K562 (cell line): ENCODE measurements around the gene LMAN1L. TPM values are rescaled to one million over a fixed set of nuclear protein-coding genes. Genes with fewer than 3 reads are reported as not detected.

ENCODE experiments used
- DACH1 ChIP-seq: fragments of 450-650 bp; IDR thresholded peaks from 2 replicates; pipeline ENCODE4 v1.6.1; 2018; ENCODE audit not compliant: partially characterized antibody
- FUS ChIP-seq: fragments of 200-400 bp; formaldehyde crosslinking; optimal IDR thresholded peaks from 2 replicates; pipeline ENCODE3; 2017; ENCODE audit warnings: low read depth, low read length
- MTA1 ChIP-seq: fragments of 450-650 bp; IDR thresholded peaks from 2 replicates; pipeline ENCODE4 v1.6.1; 2017; ENCODE audit warnings: borderline replicate concordance
- POLR2G ChIP-seq: fragments of 200-400 bp; formaldehyde crosslinking; IDR thresholded peaks from 2 replicates; pipeline ENCODE4 v1.6.1; 2017; ENCODE audit warnings: low read depth, mild to moderate bottlenecking, antibody characterized with exemption, low read length, moderate library complexity
- PURB ChIP-seq: sonication (generic); formaldehyde crosslinking; IDR thresholded peaks from 2 replicates; pipeline ENCODE4 v1.9.0; 2021; ENCODE audit warnings: low read depth, mild to moderate bottlenecking, missing genetic modification reagents
- RAD21 ChIP-seq, 2 experiments: fragments of 250-450 bp in 1 of 2; fragments of 450-650 bp in 1 of 2; sonication (Bioruptor Pico) in 1 of 2; formaldehyde crosslinking in 1 of 2; IDR thresholded peaks in 1 of 2; conservative IDR thresholded peaks in 1 of 2; 2 replicates each; pipeline versions ENCODE4 v1.4.0 to v1.8.0; 2020 to 2022; ENCODE audit warnings: mild to moderate bottlenecking in 2 of 2, moderate library complexity in 1 of 2
- THAP7 ChIP-seq: fragments of 250-450 bp; sonication (Bioruptor Pico); IDR thresholded peaks from 2 replicates; pipeline ENCODE4 v1.5.0; 2021
- XRCC3 ChIP-seq: fragments of 450-650 bp; IDR thresholded peaks from 2 replicates; pipeline ENCODE4 v1.6.1; 2017; ENCODE audit warnings: mild to moderate bottlenecking, moderate library complexity
- ZNF407 ChIP-seq: fragments of 450-650 bp; IDR thresholded peaks from 2 replicates; pipeline ENCODE4 v1.6.1; 2016; ENCODE audit warnings: low read depth
- ZSCAN32 ChIP-seq: fragments of 450-650 bp; formaldehyde crosslinking; IDR thresholded peaks from 2 replicates; pipeline ENCODE4 v1.4.0; 2020; ENCODE audit warnings: mild to moderate bottlenecking, moderate library complexity
- polyA plus RNA-seq, 8 experiments: library from polyadenylated mRNA; depleted of rRNA in 4 of 8; stranded (reverse) in 5 of 8; unstranded in 3 of 8; fragments of >200 nt; fragmentation: Nextera tagmentation in 2 of 8; fragmentation: Illumina TruSeq in 1 of 8; extraction: Ambion mirVana in 2 of 8; extraction: Trizol in 1 of 8; gene quantifications; 2 replicates each; pipeline versions ENCODE4 v1.2.1 to v1.2.3, GENCODE V29; 2011 to 2014; ENCODE audit warnings: inconsistent platforms in 1 of 8, missing spikeins in 1 of 8
- total RNA-seq, 7 experiments: library from RNA; depleted of rRNA in 6 of 7; stranded (reverse); fragments of >200 nt in 6 of 7; fragmentation: Illumina TruSeq in 2 of 7; extraction: Trizol in 2 of 7; gene quantifications; 2 replicates each; pipeline versions ENCODE4 v1.2.1 to v1.2.3, GENCODE V29; 2011 to 2021; ENCODE audit warnings: low replicate concordance in 1 of 7
- TF ChIP-seq, protein P1 (sequence below): fragments of 250-450 bp; sonication (Bioruptor Pico); IDR thresholded peaks from 2 replicates; pipeline ENCODE4 v1.8.0; 2021; ENCODE audit warnings: mild to moderate bottlenecking, moderate library complexity
- TF ChIP-seq, protein P2 (sequence below): fragments of 250-450 bp; sonication (Bioruptor Pico); IDR thresholded peaks from 2 replicates; pipeline ENCODE4 v1.5.0; 2020; ENCODE audit warnings: mild to moderate bottlenecking, borderline replicate concordance
- TF ChIP-seq, protein P3 (sequence below), 2 experiments: fragments of 450-650 bp in 1 of 2; sonication (generic) in 1 of 2; formaldehyde crosslinking; conservative IDR thresholded peaks; 2 replicates each; pipeline versions ENCODE4 v1.4.0 to v1.8.1; 2020 to 2022; ENCODE audit warnings: mild to moderate bottlenecking in 1 of 2, missing genetic modification reagents in 1 of 2

The LMAN1L gene
- total and polyA plus RNA-seq, 9 of the 15 experiments (the other 6 are each of a cell fraction or from before 2014, with no cell fraction given), result not detected

- TF ChIP-seq, protein P1, sequence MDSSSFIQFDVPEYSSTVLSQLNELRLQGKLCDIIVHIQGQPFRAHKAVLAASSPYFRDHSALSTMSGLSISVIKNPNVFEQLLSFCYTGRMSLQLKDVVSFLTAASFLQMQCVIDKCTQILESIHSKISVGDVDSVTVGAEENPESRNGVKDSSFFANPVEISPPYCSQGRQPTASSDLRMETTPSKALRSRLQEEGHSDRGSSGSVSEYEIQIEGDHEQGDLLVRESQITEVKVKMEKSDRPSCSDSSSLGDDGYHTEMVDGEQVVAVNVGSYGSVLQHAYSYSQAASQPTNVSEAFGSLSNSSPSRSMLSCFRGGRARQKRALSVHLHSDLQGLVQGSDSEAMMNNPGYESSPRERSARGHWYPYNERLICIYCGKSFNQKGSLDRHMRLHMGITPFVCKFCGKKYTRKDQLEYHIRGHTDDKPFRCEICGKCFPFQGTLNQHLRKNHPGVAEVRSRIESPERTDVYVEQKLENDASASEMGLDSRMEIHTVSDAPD (CRISPR knock-in tag), result no peak
- TF ChIP-seq POLR2G, result peak; percentile 94
- TF ChIP-seq, protein P2, sequence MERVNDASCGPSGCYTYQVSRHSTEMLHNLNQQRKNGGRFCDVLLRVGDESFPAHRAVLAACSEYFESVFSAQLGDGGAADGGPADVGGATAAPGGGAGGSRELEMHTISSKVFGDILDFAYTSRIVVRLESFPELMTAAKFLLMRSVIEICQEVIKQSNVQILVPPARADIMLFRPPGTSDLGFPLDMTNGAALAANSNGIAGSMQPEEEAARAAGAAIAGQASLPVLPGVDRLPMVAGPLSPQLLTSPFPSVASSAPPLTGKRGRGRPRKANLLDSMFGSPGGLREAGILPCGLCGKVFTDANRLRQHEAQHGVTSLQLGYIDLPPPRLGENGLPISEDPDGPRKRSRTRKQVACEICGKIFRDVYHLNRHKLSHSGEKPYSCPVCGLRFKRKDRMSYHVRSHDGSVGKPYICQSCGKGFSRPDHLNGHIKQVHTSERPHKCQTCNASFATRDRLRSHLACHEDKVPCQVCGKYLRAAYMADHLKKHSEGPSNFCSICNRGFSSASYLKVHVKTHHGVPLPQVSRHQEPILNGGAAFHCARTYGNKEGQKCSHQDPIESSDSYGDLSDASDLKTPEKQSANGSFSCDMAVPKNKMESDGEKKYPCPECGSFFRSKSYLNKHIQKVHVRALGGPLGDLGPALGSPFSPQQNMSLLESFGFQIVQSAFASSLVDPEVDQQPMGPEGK (CRISPR knock-in tag), result no peak
- no peak for TF ChIP-seq ZNF407
- TF ChIP-seq, protein P3, sequence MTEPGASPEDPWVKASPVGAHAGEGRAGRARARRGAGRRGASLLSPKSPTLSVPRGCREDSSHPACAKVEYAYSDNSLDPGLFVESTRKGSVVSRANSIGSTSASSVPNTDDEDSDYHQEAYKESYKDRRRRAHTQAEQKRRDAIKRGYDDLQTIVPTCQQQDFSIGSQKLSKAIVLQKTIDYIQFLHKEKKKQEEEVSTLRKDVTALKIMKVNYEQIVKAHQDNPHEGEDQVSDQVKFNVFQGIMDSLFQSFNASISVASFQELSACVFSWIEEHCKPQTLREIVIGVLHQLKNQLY (CRISPR knock-in tag; conservative IDR thresholded peaks at IDR 0.05), result no peak
- TF ChIP-seq FUS, result peak; percentile 93
- TF ChIP-seq MTA1, result no peak
- no peak; the same call in 1 of the 2 replicates for TF ChIP-seq ZSCAN32 (CRISPR knock-in tag)
- no peak for TF ChIP-seq PURB (CRISPR knock-in tag)
- no peak for TF ChIP-seq XRCC3
- TF ChIP-seq DACH1, result no peak
- peak; percentile 33 to 39 for TF ChIP-seq RAD21 (CRISPR knock-in tag; conservative IDR thresholded peaks at IDR 0.05 in 1 of 2, IDR thresholded peaks at IDR 0.05 in 1 of 2)
- no peak for TF ChIP-seq THAP7 (CRISPR knock-in tag)
These were observed 30.2 kb downstream of the LMAN1L start, which contains the start of gene ULK3 (continued) for GRCh38 chr15:74842581-74843444.
